Medulla oblongata (tissue), 1 donor: Measurements from ENCODE around the gene S100A1.
"Not testable (repeated sequence)": the region's sequence is repeated elsewhere in the genome, so short reads cannot be mapped to it uniquely, and the experiment has no call there.

Experiments
- DNase-seq: peaks from one replicate; pipeline ENCODE4 v3.0.0-alpha.2; 2015; ENCODE audit errors: extremely low spot score

Gene S100A1

DNA sequence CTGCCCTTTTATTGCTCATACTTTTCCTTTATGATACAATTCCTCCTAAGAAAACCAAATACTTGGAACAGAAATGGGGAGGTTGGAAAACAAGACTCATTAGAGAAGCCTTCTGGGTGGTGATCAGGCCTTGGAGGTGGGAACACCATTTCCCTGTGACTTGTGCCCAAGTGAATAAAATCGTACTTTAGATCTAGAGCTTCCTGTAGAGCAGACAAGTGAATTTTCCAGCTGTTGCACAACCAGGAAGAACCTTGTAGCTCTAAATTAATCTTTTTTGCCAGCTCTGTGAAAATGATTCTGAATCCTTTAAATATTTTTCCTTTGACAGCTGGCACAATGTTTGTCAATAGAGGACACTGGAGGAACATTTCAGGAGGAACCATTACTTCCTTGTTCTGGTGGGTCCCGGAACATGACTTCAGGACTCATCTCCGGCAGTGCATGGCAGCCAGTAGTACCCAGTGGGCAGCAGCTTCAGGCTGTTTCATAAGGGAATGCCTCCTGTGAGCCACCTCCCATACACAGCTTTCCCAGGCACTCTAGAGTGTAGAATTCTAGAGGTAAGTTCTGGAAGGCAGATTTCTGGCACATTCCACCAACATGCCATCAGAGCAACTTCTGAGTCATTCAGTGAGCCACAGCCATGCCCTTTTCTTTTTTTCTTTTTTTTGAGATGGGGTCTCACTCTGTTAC is 24.7 kb downstream of the S100A1 start:
- no peak for DNase-seq

DNA sequence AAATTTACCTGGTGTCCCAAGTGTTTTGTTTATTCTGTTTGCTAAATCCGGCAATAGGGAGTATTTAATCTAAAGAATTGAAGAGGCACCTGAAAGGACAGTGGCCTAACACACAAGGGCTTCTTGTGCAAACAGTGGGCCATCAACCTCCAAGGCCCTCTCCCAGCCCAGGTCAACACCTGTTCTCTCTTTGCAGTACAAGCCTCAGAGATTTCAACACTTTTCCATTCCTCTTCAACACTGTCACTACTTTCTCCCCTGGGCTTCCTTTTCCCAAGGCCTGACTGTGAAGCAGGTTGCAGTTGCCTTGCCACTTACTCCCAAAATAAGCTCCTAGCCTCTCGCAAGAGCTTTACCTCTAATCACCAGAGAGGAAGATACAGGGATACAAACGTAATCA is 27.1 kb downstream of the S100A1 start:
- no peak for DNase-seq

GRCh38 chr1:153658400-153659174 is 30.4 kb downstream of the S100A1 start, which contains the start of gene SNAPIN:
SNAPIN (plus strand) TSS chr1:153658703; CDS start chr1:153658744, 41 bp downstream.
- peak; percentile 93 for DNase-seq

- DNase-seq: no peak
Observed at GRCh38 chr1:153659175-153659534, 30.9 kb downstream of the S100A1 start.

DNA sequence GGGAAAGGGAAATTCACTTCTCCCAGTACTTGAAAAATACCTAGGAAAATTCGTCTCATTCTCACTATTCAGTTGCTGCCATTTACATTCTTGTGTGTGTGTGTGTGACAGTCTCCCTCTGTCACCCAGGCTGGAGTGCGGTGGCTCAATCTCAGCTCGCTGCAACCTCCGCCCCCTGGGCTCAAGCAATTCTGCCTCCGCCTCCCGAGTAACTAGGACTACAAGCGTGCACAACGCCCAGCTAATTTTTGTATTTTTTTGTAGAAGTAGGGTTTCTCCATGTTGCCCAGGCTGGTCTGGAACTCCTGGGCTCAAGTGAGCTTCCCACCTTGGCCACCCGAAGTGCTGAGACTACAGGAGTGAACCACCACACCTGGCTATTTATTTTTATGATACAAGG is 31.4 kb downstream of the S100A1 start:
- no peak for DNase-seq

- DNase-seq: no peak
Observed at GRCh38 chr1:153661111-153661708, 33.0 kb downstream of the S100A1 start.

GRCh38 chr1:153662269-153662668 is 34.0 kb downstream of the S100A1 start:
- DNase-seq: no peak

- no peak for DNase-seq
Observed at GRCh38 chr1:153663211-153663610, 35.0 kb downstream of the S100A1 start.

GRCh38 chr1:153667439-153667838 is 39.2 kb downstream of the S100A1 start:
- DNase-seq: no peak

- not testable (repeated sequence) for DNase-seq
Observed at GRCh38 chr1:153668672-153669071, 40.4 kb downstream of the S100A1 start.

DNA sequence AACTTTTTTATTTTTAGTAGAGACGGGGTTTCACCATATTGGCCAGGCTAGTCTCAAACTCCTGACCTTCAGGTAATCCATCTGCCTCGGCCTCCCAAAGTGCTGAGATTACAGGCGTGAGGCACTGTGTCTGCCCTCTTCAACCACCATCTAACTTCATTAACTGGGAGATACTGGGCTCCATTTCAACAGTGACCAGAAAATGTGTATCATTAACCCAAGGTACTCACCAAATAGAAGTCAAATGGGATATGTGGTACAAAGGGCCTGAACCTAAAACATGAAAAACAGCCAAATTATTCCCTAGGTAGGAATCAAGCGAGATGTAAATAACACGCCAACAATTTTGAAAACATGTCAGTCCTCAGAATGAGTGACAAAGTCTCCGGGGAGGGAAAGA is 41.4 kb downstream of the S100A1 start:
- DNase-seq: no peak

- no peak for DNase-seq
Observed at GRCh38 chr1:153670257-153670858, 42.1 kb downstream of the S100A1 start.

- DNase-seq: peak; percentile 99
Observed at GRCh38 chr1:153670859-153671627, 42.8 kb downstream of the S100A1 start, which contains the start of gene ILF2. ILF2 (minus strand) TSS chr1:153670993; CDS start chr1:153670922, 71 bp downstream.

- not testable (repeated sequence) for DNase-seq
Observed at GRCh38 chr1:153671628-153672353, 43.6 kb downstream of the S100A1 start.

DNA sequence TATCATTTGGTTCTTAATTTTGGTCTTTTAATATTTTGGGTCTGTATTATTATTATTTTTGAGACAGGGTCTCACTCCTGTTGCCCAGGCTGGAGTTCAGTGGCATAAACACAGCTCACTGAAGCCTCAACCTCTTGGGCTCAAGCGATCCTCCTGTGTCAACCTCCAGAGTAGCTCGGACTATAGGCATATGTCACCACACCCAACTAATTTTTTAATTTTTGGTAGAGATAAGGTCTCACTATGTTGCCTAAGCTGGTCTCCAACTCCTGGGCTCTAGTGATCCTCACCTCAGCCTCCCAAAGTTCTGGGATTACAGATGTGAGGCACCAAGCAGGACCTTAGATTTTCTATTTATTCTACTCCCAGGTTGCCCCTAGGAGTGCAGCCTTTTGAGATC is 45.3 kb downstream of the S100A1 start:
- no peak for DNase-seq

GRCh38 chr1:153677718-153678518 is 49.7 kb downstream of the S100A1 start:
- DNase-seq: peak; percentile 59

DNA sequence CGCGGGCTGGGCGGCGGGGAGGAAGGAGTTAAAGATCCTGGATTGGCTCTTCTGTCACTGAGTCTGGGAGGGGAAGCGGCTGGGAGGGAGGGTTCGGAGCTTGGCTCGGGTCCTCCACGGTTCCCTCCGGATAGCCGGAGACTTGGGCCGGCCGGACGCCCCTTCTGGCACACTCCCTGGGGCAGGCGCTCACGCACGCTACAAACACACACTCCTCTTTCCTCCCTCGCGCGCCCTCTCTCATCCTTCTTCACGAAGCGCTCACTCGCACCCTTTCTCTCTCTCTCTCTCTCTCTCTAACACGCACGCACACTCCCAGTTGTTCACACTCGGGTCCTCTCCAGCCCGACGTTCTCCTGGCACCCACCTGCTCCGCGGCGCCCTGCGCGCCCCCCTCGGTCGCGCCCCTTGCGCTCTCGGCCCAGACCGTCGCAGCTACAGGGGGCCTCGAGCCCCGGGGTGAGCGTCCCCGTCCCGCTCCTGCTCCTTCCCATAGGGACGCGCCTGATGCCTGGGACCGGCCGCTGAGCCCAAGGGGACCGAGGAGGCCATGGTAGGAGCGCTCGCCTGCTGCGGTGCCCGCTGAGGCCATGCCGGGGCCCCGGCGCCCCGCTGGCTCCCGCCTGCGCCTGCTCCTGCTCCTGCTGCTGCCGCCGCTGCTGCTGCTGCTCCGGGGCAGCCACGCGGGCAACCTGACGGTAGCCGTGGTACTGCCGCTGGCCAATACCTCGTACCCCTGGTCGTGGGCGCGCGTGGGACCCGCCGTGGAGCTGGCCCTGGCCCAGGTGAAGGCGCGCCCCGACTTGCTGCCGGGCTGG is 50.5 kb downstream of the S100A1 start, which contains the start of gene NPR1:
Gene NPR1, plus strand, starts transcription at position 170 of the 818 bp plus-strand sequence. Its CDS starts 421 bp downstream, at position 591.
- no peak for DNase-seq

DNA sequence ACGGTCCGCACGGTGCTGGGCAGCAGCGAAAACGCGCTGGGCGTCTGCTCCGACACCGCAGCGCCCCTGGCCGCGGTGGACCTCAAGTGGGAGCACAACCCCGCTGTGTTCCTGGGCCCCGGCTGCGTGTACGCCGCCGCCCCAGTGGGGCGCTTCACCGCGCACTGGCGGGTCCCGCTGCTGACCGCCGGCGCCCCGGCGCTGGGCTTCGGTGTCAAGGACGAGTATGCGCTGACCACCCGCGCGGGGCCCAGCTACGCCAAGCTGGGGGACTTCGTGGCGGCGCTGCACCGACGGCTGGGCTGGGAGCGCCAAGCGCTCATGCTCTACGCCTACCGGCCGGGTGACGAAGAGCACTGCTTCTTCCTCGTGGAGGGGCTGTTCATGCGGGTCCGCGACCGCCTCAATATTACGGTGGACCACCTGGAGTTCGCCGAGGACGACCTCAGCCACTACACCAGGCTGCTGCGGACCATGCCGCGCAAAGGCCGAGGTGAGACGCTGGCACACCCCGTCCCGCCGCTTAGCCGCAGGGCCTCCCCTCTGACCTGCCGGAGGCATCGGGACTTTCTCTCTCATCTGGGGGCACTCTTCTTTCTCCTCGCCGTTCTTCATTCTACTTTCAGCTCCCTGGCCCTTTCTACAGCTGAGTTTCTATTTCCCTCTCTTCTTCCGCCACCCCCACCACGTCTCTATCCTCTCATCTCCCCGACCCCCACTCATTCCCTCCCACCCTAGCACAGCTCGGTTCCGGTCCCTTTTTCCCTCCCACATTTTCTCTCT is 51.3 kb downstream of the S100A1 start:
- no peak for DNase-seq
